ENCODE measurements around the gene NECTIN1. TPM values are rescaled to one million over a fixed set of nuclear protein-coding genes. Genes with fewer than 3 reads are reported as not detected.

Gene NECTIN1
- total and polyA plus RNA-seq, 2 of the 4 experiments (the other 2 are of a cell fraction) = 2.3 to 4.2 TPM

DNA sequence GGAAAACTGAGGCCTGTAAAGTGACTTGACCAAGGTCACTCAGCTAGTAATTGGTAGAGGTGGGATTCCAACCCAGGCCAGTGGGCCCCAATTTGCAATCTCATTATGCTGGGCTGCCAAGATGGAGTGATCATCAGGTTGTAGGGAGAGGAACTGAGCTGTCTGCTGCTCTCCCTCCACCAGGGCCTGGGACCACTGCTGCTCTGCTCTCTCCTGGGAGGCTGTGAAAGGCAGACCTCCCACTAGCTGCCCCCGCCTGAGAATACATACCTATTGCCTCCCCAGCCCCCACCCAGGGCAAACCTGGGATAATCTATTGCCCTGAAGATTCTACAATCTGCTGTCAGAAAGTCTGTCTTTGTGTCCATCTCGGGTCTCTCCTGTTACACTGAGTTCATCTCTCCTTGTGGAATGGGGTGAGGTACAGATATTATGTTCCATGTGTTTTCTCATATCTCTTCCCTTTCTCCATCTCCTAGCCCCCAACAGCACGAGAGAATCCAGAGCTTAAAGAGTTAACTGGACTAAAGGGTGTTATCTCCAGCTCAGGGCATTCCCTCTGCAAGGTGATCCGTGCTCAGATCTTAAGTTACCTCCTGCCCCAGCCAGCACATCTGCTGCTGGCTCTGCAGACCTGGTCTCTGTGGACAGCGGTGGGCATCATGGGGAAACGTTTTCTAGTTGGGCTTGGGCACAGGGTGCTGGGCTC, 5.6 kb downstream of the NECTIN1 start:
- no peak overlapping the region for H4K91ac ChIP-seq (ENCODE audit: insufficient read depth, low read depth, low read length)
- H2AK5ac ChIP-seq (ENCODE audit: low read depth, low read length) = no peak overlapping the region
- H2AK9ac ChIP-seq (replicated peaks; ENCODE audit: low read depth, low read length, poor library complexity) = no peak overlapping the region
- H3K4me1 ChIP-seq (ENCODE audit: control insufficient read depth, insufficient read depth, low read length) = peaks cover 4% of the 10 kb centered on the region; the same call in 1 of the 2 replicates
- H3K27ac ChIP-seq (ENCODE audit: insufficient read depth, low read length) = no peak overlapping the region
- WGBS, 2 experiments (ENCODE audit: extremely low coverage in 2 of 2, insufficient read length in 1 of 2) = no CpG with 5 or more reads among the region's 6 CpGs
- peaks cover 5% of the 10 kb centered on the region for H4K20me1 ChIP-seq (ENCODE audit: insufficient read depth, low read length)
- POLR2A ChIA-PET (ENCODE audit: unreplicated experiment) = no interaction called here
- no peak for ATAC-seq (ENCODE audit: low read depth)
- no peak overlapping the region for H4K5ac ChIP-seq (ENCODE audit: low read depth, low read length)
- H3K36me3 ChIP-seq (ENCODE audit: control insufficient read depth, insufficient read depth, low read length) = no peaks in the 10 kb centered on the region
- H3K27me3 ChIP-seq (ENCODE audit: control insufficient read depth, insufficient read depth, low read length) = no peaks in the 10 kb centered on the region
- H3K4me2 ChIP-seq (ENCODE audit: low read depth, low read length) = no peak overlapping the region
- no peak overlapping the region for H3K4ac ChIP-seq (ENCODE audit: low read depth, low read length)
- dilution Hi-C loops (cut with HindIII; ENCODE audit: low sequenced_read_pairs, unreplicated experiment) (no loop called here), in situ Hi-C loops (cut with MboI; ENCODE audit: low sequenced_read_pairs) (no loop called here), intact Hi-C loops (cut with micrococcal nuclease) (loop anchor here (10.0 kb wide), 1 partner anchor 359 kb away; no protein-coding TSS in a partner anchor)
- H3K4me3 ChIP-seq (ENCODE audit: insufficient read depth, low read depth, low read length) = no peak overlapping the region
- H3K23ac ChIP-seq (ENCODE audit: low read depth, low read length) = no peak overlapping the region
- H3K9me1 ChIP-seq (ENCODE audit: insufficient read depth, low read length) = no peaks in the 10 kb centered on the region
- no peak for DNase-seq
- no peak overlapping the region for H4K8ac ChIP-seq (ENCODE audit: low read depth in 2 of 2, low read length in 2 of 2)
- TF ChIP-seq POLR2A (IDR thresholded peaks at IDR 0.05; ENCODE audit: low read depth, low read length) (no peak), CEBPB (IDR thresholded peaks at IDR 0.05; ENCODE audit: low read depth, low read length) (no peak), RCOR1 (IDR thresholded peaks at IDR 0.05; ENCODE audit: insufficient replicate concordance, low read length) (no peak), MAFK (IDR thresholded peaks at IDR 0.05; ENCODE audit: low read depth, low read length) (no peak)
- H3K9ac ChIP-seq (ENCODE audit: low read depth, low read length) = no peak overlapping the region
- H3K9me3 ChIP-seq (ENCODE audit: control insufficient read depth, insufficient read depth, low read length) = no peaks in the 10 kb centered on the region
- H2BK15ac ChIP-seq (ENCODE audit: low read depth, low read length) = no peak overlapping the region
- H2BK20ac ChIP-seq (ENCODE audit: low read depth, low read length) = no peak overlapping the region
- H2AFZ ChIP-seq (replicated peaks; ENCODE audit: low read length, poor library complexity) = no peak overlapping the region
- no peak overlapping the region for H2BK120ac ChIP-seq (ENCODE audit: low read depth, low read length)
- no peak overlapping the region for H2BK5ac ChIP-seq (ENCODE audit: low read depth, low read length, poor library complexity, severe bottlenecking)
- H3K14ac ChIP-seq (replicated peaks; ENCODE audit: low read depth, low read length) = no peak overlapping the region
- H3K18ac ChIP-seq (ENCODE audit: low read depth, low read length) = no peak overlapping the region
- CTCF ChIA-PET = interaction anchor here (0.7 kb wide), 1 partner anchor 14 kb away, joined by 4 read pairs; no protein-coding TSS in a partner anchor
- no peak overlapping the region for H3K56ac ChIP-seq (ENCODE audit: extremely low read depth, insufficient read depth, low read length)
- no peaks in the 10 kb centered on the region for H3K79me1 ChIP-seq (ENCODE audit: low read depth in 1 of 2, low read length in 2 of 2)
- no TSS peak for BruUV-seq (replicated peaks)

Measured in IMR-90 (cell line).